GM21717 (cell line): Measurements from ENCODE around the gene DCAF4.
"Not testable (repeated sequence)": the region's sequence is repeated elsewhere in the genome, so short reads cannot be mapped to it uniquely, and the experiment has no call there.

ENCODE experiments used
- ATAC-seq: cut with Tn5 transposase; IDR thresholded peaks from one replicate; pipeline ENCODE4 v1.9.1; 2021; ENCODE audit warnings: mild to moderate bottlenecking, moderate library complexity; ENCODE audit not compliant: unreplicated experiment

The DCAF4 gene

DNA sequence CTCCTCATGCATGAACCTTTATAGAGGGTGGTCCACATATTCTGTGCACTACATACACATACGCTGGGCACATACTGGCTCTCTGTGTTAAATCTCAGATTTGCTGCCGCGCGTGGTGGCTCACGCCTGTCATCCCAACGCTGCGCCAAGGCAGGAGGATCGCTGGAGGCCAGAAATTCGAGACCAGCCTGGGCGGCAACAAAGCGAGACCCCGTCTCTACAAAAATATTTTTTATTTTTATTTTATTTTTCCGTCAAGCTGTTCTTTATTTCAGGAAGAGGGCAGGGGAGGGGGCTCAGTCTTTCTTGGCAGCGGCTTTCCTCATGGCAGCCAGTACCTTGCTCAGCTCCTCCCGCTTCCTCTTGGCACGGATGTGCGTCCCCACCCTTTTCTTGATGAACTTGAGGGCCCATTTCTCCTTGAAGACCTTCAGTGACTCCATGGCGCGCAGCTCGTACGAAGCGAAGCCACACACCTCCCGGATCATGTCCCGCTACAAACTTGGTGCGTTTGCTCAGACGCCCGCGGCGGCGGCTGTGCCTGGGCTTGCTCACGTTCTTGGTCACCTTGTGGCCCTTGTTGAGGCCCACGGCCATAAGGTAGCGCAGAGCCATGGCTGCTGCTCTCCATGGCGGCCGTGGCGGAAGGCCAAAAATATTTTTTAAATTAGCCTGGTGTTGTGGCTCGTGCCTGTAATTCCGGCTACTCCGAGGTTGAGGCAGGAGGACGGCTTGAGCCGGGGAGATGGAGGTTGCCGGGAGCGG, 3.2 kb downstream of the DCAF4 start:
- no peak for ATAC-seq

DNA sequence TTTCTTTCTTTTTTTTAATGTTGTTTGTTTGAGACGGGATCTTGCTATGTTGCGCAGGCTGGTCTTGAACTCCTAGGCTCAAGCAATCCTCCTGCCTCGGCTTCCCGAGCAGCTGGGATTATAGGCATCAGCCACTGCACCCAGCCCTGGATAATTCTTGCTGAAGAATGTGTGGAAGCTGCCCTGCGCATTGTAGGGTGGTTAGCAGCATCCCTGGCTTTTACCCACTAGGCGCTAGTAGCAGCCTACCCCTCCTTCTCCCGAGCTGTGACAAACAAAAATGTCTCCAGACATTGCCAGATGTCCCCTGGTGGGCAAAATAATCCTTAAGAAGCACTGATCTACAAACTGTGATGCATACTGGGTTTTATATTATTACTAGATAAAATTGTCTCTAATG, 6.6 kb downstream of the DCAF4 start:
- ATAC-seq, result no peak

DNA sequence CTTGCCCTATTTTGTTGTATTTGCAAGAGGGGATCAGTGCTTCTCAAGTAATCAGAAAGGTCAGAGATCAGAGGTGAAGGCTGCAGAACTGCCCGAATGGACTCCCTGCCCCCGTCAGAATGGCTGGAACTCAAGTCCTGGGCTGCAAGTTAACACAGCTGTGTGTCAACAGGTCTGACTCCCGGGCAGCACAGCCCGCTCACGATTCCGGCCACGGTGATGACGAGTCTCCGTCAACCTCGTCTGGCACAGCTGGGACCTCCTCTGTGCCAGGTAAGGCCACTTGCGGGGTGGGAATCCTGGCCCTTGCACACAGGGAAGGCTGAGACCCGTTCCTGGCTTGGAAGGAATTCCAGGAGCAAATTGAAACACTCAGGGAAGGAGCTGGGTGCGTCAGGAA, 13.4 kb downstream of the DCAF4 start:
- no peak for ATAC-seq

DNA sequence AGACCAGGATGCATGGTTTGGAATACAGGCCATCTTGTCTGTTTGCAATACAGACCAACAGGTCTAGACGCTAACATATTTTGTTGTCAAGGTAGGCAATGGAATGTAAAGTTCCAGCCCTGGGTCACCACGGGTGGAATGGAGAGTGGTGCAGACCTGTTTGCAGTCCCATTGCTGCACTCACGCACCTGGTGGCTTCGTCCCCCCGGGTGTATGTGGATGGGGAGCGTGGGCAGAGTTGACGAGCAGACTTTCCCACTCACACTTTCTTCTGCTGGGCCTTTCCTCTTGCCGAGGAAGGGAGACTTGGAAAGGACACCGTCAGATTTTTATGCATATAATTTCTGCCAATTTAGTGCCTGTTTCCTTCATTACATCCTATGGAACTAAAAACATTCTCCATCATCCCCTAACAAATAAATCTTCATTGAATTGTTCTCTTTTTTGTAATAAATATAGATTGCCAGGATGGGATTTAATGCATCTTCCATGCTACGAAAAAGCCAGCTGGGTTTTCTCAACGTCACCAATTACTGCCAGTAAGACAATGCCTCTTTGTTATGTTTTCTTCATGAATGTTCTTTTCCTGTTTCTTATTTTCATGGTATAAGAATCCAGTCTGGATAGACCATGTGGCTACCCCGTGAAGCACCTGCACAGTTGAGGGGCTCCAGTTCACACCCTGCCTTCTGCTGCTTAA, 15.2 kb downstream of the DCAF4 start:
- no peak for ATAC-seq

DNA sequence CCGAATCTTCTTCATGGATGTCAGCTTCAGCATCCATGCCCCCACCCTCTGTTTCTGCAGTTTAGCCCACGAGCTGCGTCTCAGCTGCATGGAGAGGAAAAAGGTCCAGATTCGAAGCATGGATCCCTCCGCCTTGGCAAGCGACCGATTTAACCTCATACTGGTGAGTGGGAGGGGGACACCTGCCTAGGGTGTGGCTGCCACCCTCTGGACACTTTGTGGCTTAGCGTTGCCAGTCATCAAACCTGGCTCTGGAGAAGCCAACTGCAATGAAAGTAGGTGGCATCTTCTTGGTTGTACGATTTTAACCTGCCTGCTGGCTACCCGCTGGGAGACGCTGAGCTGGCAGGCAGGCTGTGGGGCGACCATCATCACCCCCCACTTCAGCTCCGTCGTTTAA, 16.7 kb downstream of the DCAF4 start:
- ATAC-seq, result no peak

- no peak for ATAC-seq
These were observed 17.7 kb downstream of the DCAF4 start for GRCh38 chr14:72943876-72944430.

GRCh38 chr14:72945356-72946027, 19.2 kb downstream of the DCAF4 start:
- ATAC-seq, result no peak

GRCh38 chr14:72946491-72946890, 20.2 kb downstream of the DCAF4 start:
- no peak for ATAC-seq

DNA sequence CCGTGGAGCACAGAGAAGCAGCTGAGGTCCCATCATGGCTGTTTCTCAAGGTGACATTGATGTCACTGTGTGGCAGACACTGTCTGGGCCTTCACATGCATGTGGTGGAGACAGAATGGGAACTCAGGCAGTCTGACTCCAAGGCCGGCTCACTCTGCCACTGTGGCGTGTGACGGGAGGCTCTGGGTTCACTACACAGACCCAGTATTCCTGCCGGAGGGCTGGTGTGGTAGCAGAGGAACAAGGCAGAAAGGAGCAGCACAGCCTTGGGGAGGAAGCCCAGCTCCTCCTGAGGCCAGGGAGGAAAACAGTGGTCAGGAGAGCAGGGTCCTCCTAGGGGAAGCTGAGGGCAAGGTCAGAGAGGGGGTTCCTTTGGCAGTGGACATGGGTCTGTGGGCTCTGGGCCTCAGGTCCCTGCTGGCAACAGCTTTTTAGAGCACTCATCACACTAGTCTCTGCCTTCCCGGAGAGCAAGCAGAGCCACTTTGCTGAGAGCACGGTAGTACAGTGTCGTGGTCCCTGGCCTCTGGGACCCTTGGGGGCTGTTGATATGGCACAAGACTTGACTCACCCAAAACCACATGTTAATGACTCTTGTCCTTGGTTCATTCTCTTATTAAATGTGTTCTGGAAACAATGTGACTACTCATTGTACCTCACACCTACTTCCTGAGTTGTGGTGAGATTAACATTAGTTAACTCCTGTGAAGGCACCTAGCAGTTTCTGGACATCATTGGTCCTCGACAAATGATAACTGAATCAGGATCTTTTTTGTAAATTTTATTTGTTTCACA, 21.3 kb downstream of the DCAF4 start:
- ATAC-seq, result no peak

DNA sequence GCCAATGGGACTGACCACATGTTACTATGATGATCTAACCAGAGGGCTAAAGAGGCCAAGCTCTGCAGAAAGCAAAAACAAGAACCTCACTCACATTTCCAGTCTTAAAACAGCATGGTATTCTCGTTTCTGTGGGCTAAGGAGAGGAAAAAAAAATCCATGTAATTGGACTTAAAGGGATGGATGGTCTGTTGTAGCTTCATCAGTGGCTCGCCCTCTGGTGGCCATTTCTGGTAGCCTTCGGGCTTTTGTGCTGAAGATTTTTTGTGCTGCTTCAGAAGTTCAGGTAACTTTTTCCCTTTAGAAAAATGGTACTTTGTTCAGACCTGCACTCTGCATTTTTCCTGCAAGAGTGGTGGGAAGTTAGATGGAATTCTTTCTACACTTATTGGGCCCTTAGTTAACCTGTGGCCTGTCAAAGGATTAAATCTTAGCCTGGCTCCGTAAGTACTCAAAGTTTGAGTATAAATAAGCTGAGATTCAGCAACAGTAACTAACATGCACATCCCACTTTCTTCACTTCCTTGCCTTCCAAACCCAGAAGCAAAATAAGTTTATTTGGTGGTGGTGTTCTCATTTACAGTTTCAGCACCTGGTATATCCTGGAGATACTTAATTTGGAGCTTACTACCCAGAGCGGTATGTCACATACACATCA, 22.3 kb downstream of the DCAF4 start:
- no peak for ATAC-seq

GRCh38 chr14:72952171-72952570, 25.9 kb downstream of the DCAF4 start:
- ATAC-seq, result no peak

DNA sequence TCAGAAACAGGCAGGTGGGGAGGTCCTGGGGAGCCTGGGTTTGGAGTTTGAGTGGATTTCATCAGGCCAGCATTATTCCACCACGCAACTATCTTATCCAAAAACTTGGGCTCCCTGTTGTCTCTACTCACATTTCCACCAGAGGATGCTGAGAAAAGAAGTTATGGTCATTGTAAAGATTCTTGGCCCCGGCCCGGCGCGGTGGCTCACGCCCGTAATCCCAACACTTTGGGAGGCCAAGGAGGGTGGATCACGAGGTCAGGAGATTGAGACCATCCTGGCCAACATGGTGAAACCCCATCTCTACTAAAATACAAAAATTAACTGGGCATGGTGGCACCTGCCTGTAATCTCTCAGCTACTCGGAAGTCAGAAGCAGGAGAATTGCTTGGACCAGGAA, 30.5 kb downstream of the DCAF4 start:
- ATAC-seq, result not testable (repeated sequence)

- no peak for ATAC-seq
These were observed 30.9 kb downstream of the DCAF4 start for GRCh38 chr14:72957213-72957612.

DNA sequence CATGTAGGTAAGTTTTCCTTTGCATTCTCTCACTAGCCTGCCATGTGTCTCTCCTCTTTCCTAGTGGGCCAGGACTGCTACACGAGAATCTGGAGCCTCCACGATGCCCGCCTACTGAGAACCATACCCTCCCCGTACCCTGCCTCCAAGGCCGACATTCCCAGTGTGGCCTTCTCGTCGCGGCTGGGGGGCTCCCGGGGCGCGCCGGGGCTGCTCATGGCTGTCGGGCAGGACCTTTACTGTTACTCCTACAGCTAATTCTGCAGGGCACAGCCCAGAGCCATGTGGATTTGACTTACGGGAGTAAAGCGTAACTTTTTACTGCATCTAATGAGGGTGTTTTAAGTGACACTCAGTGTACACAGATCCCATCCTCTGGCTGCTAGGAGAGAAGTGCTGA, 32.3 kb downstream of the DCAF4 start:
- ATAC-seq, result no peak

DNA sequence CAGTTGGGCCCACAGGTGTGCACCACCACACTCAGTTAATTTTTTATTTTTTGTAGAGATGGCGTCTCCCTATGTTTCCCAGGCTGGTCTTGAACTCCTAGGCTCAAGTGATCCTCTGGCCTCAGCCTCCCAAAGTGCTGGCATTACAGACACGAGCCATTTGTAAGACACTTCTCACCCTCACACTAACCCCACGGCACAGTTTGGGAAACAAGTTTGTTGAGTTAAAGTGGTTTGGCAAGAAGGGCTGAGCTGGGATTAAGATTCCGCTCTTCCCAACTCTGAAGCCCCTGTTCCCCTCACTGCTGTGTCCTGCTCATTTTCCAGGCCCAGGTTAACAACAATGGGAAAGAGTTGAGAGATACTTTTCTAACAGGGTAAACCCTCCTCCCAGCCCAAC, 34.8 kb downstream of the DCAF4 start:
- ATAC-seq, result not testable (repeated sequence)

- no peak for ATAC-seq
These were observed 35.5 kb downstream of the DCAF4 start for GRCh38 chr14:72961579-72962335.

DNA sequence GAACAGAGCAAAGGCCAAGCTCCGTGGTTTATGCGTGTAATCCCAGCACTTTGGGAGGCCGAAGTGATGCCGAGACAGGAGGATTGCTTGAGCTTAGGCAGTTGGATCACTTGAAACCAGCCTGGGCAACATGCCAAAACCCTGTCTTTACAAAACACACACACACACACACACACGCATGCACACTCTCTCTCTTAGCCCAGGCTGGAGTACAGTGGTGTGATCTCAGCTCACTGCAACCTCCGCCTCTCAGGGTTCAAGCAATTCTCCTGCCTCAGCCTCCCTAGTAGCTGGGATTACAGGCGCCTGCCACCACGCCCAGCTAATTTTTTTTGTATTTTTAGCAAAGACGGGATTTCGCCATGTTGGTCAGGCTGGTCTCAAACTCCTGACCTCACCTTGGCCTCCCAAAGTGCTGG, 36.1 kb downstream of the DCAF4 start:
- not testable (repeated sequence) for ATAC-seq

DNA sequence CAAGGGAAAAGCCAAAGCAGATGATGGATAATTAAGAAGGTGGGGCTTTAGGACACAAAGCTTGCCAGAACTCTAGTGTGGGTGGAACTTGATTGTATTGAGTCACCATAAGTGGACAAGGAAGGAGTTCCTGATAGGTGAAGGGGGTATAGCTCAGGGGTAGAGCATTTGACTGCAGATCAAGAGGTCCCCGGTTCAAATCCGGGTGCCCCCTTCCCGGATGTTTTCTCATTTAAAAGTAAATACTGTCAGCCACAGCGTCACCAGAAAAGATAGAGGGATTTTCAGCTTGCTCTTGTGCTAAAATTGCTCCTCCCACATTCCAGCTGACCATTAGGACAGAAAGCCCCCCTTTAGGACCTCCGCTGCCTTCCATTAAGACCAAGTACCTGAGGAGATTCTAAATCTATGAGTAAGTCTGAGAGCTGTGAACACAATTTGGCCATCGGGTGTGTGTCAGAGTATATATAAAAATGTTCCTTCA, 36.6 kb downstream of the DCAF4 start:
- ATAC-seq, result no peak

GRCh38 chr14:72965249-72965648, 39.0 kb downstream of the DCAF4 start:
- no peak for ATAC-seq
